ENCODE results near the gene HOXB1. TPM values are rescaled to one million over a fixed set of nuclear protein-coding genes. Genes with fewer than 3 reads are reported as not detected.

The HOXB1 gene
- total RNA-seq, 1 donor from 2014 or later, result not detected

- Mint-ChIP-seq H3K36me3 (ENCODE audit: low read depth) (no peaks in the 10 kb centered on the region), H3K9me3 (no peaks in the 10 kb centered on the region), H3K4me3 (no peak overlapping the region), H3K27me3 (peaks cover 57% of the 10 kb centered on the region), H3K27ac (no peak overlapping the region), H3K4me1 (no peaks in the 10 kb centered on the region)
- DNase-seq, result no peak
- ATAC-seq (ENCODE audit: low read depth), result no peak
- TF ChIP-seq CTCF (IDR thresholded peaks at IDR 0.05), result no peak
- ChIA-PET POLR2A (interaction anchor here (0.6 kb wide), 1 partner anchor 64 kb away, joined by 4 read pairs; no protein-coding TSS in a partner anchor), CTCF (no interaction called here)
- intact Hi-C loops (cut with micrococcal nuclease), result no loop called here
Measured at GRCh38 chr17:48526608-48527546, 3.9 kb downstream of the HOXB1 start.

GRCh38 chr17:48523010-48523409 lies 7.8 kb downstream of the HOXB1 start:
- intact Hi-C loops (cut with micrococcal nuclease), result loop anchor here (5.0 kb wide), 1 partner anchor 34 kb away; no protein-coding TSS in a partner anchor
- CTCF ChIA-PET, result no interaction called here
- ATAC-seq (ENCODE audit: low read depth) (no peak), DNase-seq (no peak)
- no peaks in the 10 kb centered on the region for H3K36me3 Mint-ChIP-seq (ENCODE audit: low read depth)
- H3K4me1 Mint-ChIP-seq, result no peaks in the 10 kb centered on the region
- H3K27me3 Mint-ChIP-seq, result peaks cover 53% of the 10 kb centered on the region
- no peak overlapping the region for H3K4me3 Mint-ChIP-seq
- H3K27ac Mint-ChIP-seq, result no peak overlapping the region
- POLR2A ChIA-PET, result no interaction called here
- no peak for TF ChIP-seq CTCF (IDR thresholded peaks at IDR 0.05)
- H3K9me3 Mint-ChIP-seq, result no peaks in the 10 kb centered on the region

GRCh38 chr17:48522031-48522653 lies 8.7 kb downstream of the HOXB1 start:
- peaks cover 52% of the 10 kb centered on the region for H3K27me3 Mint-ChIP-seq
- POLR2A ChIA-PET, result interaction anchor here (1.3 kb wide), 1 partner anchor 9 kb away, joined by 3 read pairs; no protein-coding TSS in a partner anchor
- intact Hi-C loops (cut with micrococcal nuclease), result loop anchor here (5.0 kb wide), 1 partner anchor 35 kb away; no protein-coding TSS in a partner anchor

GRCh38 chr17:48520631-48521079 lies 10.2 kb downstream of the HOXB1 start:
- Mint-ChIP-seq H3K27ac (no peak overlapping the region), H3K27me3 (peaks cover 45% of the 10 kb centered on the region), H3K4me1 (peaks cover 8% of the 10 kb centered on the region), H3K36me3 (ENCODE audit: low read depth) (no peaks in the 10 kb centered on the region), H3K9me3 (no peaks in the 10 kb centered on the region), H3K4me3 (no peak overlapping the region)
- CTCF ChIA-PET, result no interaction called here
- intact Hi-C loops (cut with micrococcal nuclease), result loop anchor here (5.0 kb wide), 1 partner anchor 37 kb away; no protein-coding TSS in a partner anchor
- POLR2A ChIA-PET, result no interaction called here
- no peak for TF ChIP-seq CTCF (IDR thresholded peaks at IDR 0.05)
- no peak for DNase-seq
- no peak for ATAC-seq (ENCODE audit: low read depth)

More at GRCh38 chr17:48522031-48522653, 8.7 kb downstream of the HOXB1 start:
- ATAC-seq (ENCODE audit: low read depth) (no peak), DNase-seq (no peak)
- Mint-ChIP-seq H3K9me3 (no peaks in the 10 kb centered on the region), H3K36me3 (ENCODE audit: low read depth) (no peaks in the 10 kb centered on the region), H3K4me3 (no peak overlapping the region), H3K4me1 (peaks cover 7% of the 10 kb centered on the region), H3K27ac (no peak overlapping the region)
- CTCF ChIA-PET, result interaction anchor here (0.7 to 1.0 kb wide), 2 partner anchors 170 to 171 kb away, joined by 3 to 4 read pairs; no protein-coding TSS in a partner anchor
- TF ChIP-seq CTCF (IDR thresholded peaks at IDR 0.05), result no peak

- no peak overlapping the region for H3K27ac Mint-ChIP-seq
- peaks cover 8% of the 10 kb centered on the region for H3K4me1 Mint-ChIP-seq
- DNase-seq, result no peak
- ATAC-seq (ENCODE audit: low read depth), result no peak
- no peaks in the 10 kb centered on the region for H3K36me3 Mint-ChIP-seq (ENCODE audit: low read depth)
- no peak for TF ChIP-seq CTCF (IDR thresholded peaks at IDR 0.05)
- ChIA-PET POLR2A (interaction anchor here (0.7 kb wide), 1 partner anchor 101 kb away, joined by 4 read pairs; no protein-coding TSS in a partner anchor), CTCF (no interaction called here)
- intact Hi-C loops (cut with micrococcal nuclease), result no loop called here
- peaks cover 47% of the 10 kb centered on the region for H3K27me3 Mint-ChIP-seq
- no peaks in the 10 kb centered on the region for H3K9me3 Mint-ChIP-seq
- no peak overlapping the region for H3K4me3 Mint-ChIP-seq
Measured at GRCh38 chr17:48519427-48519826, 11.4 kb downstream of the HOXB1 start.

Measured in activated B cell treated with CpG ODN at 0.5 μM for 24 hours (primary cell).